Measurements from ENCODE around the gene MRFAP1.
A peak's percentile ranks its signal among the peaks of the same experiment; 100 is the strongest.

The MRFAP1 gene

DNA sequence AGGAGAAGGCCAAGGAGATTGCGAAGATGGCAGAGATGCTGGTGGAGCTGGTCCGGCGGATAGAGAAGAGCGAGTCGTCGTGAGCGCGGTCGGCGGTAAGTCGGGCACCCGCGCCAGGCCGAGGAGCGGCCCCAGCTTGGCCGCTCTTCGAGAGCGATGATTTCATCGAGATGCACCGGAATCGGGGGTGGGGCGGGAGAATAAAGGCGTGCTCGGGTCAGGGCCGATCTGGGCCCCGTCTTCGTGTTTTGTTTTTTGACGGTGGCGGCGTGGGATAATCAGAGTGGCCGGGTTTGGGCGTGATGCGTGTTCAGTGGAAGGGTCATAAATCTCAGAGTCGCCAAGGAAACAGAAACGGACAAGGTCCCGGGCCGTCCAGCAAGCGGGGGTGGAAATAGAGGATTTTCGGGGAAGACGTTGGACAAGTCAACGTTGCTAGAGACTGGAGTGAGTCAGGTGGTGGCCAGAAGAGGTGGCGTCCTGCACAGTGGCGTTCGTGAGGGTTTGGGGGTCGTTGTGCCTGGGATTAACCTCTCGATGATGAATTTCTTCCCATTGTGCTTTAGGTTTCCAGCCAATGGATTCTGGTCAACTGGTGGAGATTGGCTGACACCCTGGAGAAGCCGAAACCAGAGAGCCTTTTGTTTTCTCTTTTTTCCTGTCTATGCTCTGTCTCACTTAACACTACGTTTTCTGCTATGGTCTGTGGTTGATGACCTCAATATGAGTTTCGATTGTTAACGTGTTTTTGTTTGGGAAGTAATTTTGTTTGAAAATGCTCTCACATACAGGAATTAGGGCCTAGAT lies 882 bp downstream of the MRFAP1 start:
- no peak for TF ChIP-seq CTCF (IDR thresholded peaks at IDR 0.05; ENCODE audit: low read depth, low read length)
- no peak for TF ChIP-seq EZH2phosphoT487 (IDR thresholded peaks at IDR 0.05; ENCODE audit: low read depth)
- Histone ChIP-seq H3K36me3 (replicated peaks; ENCODE audit: low read depth, low read length) (peaks cover 29% of the 10 kb centered on the region), H3K9me3 (ENCODE audit: insufficient read depth, low read length) (no peaks in the 10 kb centered on the region), H3K4me1 (ENCODE audit: low read length) (peaks cover 9% of the 10 kb centered on the region), H3K4me2 (ENCODE audit: low read length) (peak overlapping the region; percentile 92), H3K79me2 (ENCODE audit: low read length) (peaks cover 35% of the 10 kb centered on the region), H3K4me3 (ENCODE audit: low read length) (peak overlapping the region; percentile 92), H3K27me3 (ENCODE audit: low read depth, low read length) (no peaks in the 10 kb centered on the region), H2AFZ (ENCODE audit: low read depth, low read length) (no peak overlapping the region), H3K27ac (ENCODE audit: low read length) (peak overlapping the region; percentile 92), H4K20me1 (ENCODE audit: insufficient read depth, low read length) (peaks cover 22% of the 10 kb centered on the region), H3K9ac (ENCODE audit: low read length) (peak overlapping the region; percentile 92)

- Histone ChIP-seq H3K79me2 (ENCODE audit: low read length) (peaks cover 35% of the 10 kb centered on the region), H3K4me2 (ENCODE audit: low read length) (peak overlapping the region; percentile 92), H3K27me3 (ENCODE audit: low read depth, low read length) (no peaks in the 10 kb centered on the region), H3K4me1 (ENCODE audit: low read length) (peaks cover 9% of the 10 kb centered on the region), H3K9ac (ENCODE audit: low read length) (peak overlapping the region; percentile 92), H3K9me3 (ENCODE audit: insufficient read depth, low read length) (no peaks in the 10 kb centered on the region), H3K27ac (ENCODE audit: low read length) (no peak overlapping the region), H2AFZ (ENCODE audit: low read depth, low read length) (no peak overlapping the region), H3K4me3 (ENCODE audit: low read length) (peak overlapping the region; percentile 92), H3K36me3 (replicated peaks; ENCODE audit: low read depth, low read length) (peaks cover 29% of the 10 kb centered on the region), H4K20me1 (ENCODE audit: insufficient read depth, low read length) (peaks cover 22% of the 10 kb centered on the region)
- TF ChIP-seq EZH2phosphoT487 (IDR thresholded peaks at IDR 0.05; ENCODE audit: low read depth): no peak
- no peak for TF ChIP-seq CTCF (IDR thresholded peaks at IDR 0.05; ENCODE audit: low read depth, low read length)
These were observed 1.5 kb downstream of the MRFAP1 start for GRCh38 chr4:6641971-6642320.

- H4K20me1 ChIP-seq (ENCODE audit: insufficient read depth, low read length): peaks cover 22% of the 10 kb centered on the region
- H3K27me3 ChIP-seq (ENCODE audit: low read depth, low read length): no peaks in the 10 kb centered on the region
- H3K9ac ChIP-seq (ENCODE audit: low read length): no peak overlapping the region
- H3K79me2 ChIP-seq (ENCODE audit: low read length): peaks cover 35% of the 10 kb centered on the region
- TF ChIP-seq EZH2phosphoT487 (IDR thresholded peaks at IDR 0.05; ENCODE audit: low read depth) (no peak), CTCF (IDR thresholded peaks at IDR 0.05; ENCODE audit: low read depth, low read length) (no peak)
- no peak overlapping the region for H2AFZ ChIP-seq (ENCODE audit: low read depth, low read length)
- H3K4me3 ChIP-seq (ENCODE audit: low read length): no peak overlapping the region
- peaks cover 29% of the 10 kb centered on the region for H3K36me3 ChIP-seq (replicated peaks; ENCODE audit: low read depth, low read length)
- peaks cover 9% of the 10 kb centered on the region for H3K4me1 ChIP-seq (ENCODE audit: low read length)
- H3K27ac ChIP-seq (ENCODE audit: low read length): no peak overlapping the region
- no peaks in the 10 kb centered on the region for H3K9me3 ChIP-seq (ENCODE audit: insufficient read depth, low read length)
- H3K4me2 ChIP-seq (ENCODE audit: low read length): no peak overlapping the region
These were observed 2.8 kb downstream of the MRFAP1 start for GRCh38 chr4:6643141-6643847.

DNA sequence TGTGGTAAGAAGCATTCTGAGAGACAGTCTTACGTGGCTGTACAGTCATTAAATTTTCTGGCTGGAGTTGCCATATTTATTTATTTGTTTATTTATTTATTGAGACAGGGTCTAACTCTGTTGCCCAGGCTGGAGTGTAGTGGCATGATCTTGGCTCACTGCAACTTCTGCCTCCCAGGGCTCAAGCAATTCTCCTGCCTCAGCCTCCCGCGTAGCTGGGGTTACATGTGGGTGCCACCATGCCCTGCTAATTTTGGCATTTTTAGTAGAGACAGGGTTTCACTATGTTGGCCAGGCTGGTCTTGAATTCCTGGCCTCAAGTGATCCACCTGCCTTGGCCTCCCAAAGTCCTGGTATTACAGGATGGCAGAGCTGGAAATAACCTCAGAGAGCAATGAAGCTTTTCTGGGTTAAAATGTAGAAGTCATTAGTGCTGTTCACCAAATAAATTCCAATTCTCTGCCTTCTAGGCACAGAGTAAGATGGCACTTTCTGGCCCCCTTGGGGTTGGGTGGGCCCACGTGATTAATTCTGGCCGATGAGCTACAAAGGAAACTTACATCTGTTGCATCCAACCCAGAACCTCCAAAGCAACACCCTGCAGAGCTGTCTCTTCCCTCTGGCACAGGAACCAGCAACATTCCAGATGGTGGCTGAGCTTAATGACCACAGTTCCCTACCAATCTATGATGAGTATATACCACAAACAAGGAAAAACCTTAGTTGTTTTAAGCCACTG lies 4.5 kb downstream of the MRFAP1 start:
- H3K9me3 ChIP-seq (ENCODE audit: insufficient read depth, low read length): no peaks in the 10 kb centered on the region
- peaks cover 29% of the 10 kb centered on the region for H3K36me3 ChIP-seq (replicated peaks; ENCODE audit: low read depth, low read length)
- H2AFZ ChIP-seq (ENCODE audit: low read depth, low read length): no peak overlapping the region
- H3K4me1 ChIP-seq (ENCODE audit: low read length): peaks cover 9% of the 10 kb centered on the region
- TF ChIP-seq EZH2phosphoT487 (IDR thresholded peaks at IDR 0.05; ENCODE audit: low read depth) (no peak), CTCF (IDR thresholded peaks at IDR 0.05; ENCODE audit: low read depth, low read length) (no peak)
- no peak overlapping the region for H3K27ac ChIP-seq (ENCODE audit: low read length)
- no peak overlapping the region for H3K9ac ChIP-seq (ENCODE audit: low read length)
- H3K4me2 ChIP-seq (ENCODE audit: low read length): no peak overlapping the region
- peaks cover 22% of the 10 kb centered on the region for H4K20me1 ChIP-seq (ENCODE audit: insufficient read depth, low read length)
- H3K4me3 ChIP-seq (ENCODE audit: low read length): no peak overlapping the region
- H3K27me3 ChIP-seq (ENCODE audit: low read depth, low read length): no peaks in the 10 kb centered on the region
- H3K79me2 ChIP-seq (ENCODE audit: low read length): peaks cover 35% of the 10 kb centered on the region
